Superior temporal gyrus (tissue), 1 donor: ENCODE data around the gene LRRTM3.

ENCODE experiments used
- DNase-seq: peaks from one replicate; pipeline ENCODE4 v3.0.0-alpha.2; 2016; ENCODE audit errors: extremely low spot score

The LRRTM3 gene

DNA sequence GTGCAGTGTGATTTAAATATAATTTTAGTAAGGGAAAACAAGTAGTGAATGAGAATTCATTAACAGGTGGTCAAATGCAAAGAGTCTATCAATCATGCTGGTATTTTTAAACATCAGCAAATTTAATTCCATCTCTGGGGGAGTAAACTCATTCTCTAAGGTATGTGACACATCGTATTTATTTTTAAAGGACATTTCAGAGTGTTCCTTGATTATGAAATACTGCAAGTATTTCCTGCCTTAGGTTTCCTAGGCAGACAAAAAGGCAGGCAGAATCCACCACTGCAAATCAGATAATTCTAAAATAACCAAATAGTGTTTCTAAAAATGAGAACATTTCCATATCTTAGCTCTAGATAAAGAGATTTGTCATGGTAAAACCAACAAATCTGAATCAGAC, 193.8 kb downstream of the LRRTM3 start:
- peak; percentile 29 for DNase-seq

DNA sequence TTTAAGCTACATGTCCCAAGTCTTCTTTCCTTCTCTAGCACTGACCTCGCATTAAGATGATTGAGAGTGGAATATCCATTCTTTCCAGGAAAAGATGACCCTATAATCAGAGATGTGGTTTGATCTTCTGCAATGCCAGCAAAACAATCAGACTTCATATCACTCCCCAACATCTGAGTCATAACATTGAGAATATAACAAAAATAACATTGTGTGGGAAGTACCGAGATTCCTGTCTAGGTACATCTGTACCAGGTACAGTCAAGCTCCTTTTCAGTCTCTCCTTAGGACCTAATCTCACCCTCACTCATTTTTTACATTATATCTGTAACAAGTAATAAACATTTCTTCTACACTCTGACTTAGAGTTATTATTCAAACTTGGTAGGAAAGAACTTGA, 201.6 kb downstream of the LRRTM3 start:
- no peak for DNase-seq

DNA sequence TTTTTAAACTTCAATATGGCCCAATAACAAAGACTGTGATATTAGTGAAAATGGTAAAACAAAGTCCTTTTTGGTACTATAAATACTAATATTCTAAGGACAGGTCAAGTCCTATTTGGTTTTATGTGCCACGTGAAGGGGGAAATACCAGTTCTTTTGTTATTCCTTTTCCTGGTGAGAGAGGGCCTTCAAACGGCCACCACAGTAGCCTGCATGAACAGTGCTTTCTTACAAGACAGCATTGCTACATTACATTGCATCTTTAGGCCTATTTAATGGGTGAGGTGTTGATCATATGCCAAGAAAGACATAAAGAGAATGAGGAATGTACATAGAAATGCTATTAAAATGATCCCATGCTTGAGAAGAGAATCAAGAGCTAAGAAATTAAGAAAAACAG, 214.8 kb downstream of the LRRTM3 start:
- no peak for DNase-seq

DNA sequence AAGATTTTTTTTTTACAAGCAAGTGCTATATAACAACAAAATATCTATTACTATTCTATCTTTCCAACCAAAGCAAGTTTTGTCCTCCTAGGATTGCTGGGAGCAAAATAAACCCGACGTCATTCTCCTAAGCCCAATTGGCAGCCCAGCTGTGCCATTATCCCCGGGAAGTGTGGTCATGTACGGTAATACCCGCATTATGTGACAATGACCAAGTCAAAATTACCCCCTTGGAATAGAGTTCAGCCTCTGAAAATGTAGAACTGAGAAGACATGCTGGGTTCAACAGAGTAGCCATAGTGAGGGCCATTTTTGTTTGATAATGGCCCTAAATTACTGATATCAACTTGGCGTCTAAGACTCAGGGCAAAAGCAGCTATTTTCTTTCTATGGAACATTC, 215.5 kb downstream of the LRRTM3 start:
- DNase-seq = no peak

DNA sequence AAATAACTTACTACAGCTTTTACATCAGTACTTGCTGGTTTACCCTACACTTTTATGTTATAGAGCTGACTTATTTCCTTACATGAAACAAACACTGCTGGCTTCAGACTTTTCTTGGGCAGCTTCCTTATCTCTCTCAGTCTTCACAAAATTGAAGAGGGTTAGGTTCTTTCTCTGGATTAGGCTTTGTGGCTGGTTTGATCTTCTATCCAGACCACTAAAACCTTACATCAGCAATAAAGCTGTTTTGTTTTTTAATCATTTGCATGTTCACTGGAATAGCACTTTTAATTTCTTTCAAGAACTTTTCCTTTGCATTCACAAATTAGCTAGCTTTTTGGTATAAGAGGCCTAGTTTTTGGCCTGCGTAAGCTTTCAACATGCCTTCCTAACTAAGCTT, 218.7 kb downstream of the LRRTM3 start:
- no peak for DNase-seq
